Measurements from ENCODE around the gene CAMK1D.
"Not testable (repeated sequence)": the region's sequence is repeated elsewhere in the genome, so short reads cannot be mapped to it uniquely, and the experiment has no call there.

The CAMK1D gene

DNA sequence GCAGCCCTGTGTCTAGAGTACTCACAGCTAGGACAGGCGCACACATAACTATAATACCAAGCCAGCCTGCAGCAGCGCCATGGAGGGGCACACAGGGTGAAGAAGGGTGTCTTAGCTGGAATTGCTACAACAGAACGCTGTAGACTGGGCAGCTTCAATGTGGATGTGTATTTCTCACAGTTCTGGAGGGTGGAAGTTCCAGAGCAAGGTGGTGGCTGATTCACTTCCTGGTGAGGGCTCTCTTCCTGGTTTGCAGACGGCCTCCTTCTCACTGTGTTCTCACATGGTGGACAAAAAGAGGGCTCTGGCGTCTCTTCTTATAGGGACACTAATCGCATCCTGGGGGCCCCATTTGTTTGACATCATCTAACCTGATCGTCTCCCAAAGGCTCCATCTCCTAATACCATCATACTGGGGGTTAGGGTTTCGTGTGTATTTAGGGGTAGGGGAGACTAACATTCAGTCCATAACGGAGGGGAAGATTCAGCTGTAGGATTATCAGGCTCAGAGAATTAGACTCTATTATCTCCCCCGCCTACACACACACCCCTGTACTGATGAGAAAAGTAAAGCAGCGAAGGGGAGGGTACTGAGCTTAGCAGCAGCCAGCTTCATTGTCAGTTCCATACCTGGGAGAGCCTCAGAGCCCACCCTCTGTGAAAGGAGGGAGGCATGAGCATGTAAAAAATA lies 363.1 kb downstream of the CAMK1D start:
- H3K4me3 ChIP-seq (replicated peaks in 1 of 2; ENCODE audit: low read depth in 2 of 2, low read length in 2 of 2), result no peak overlapping the region
- DNase-seq (ENCODE audit: low read depth in 2 of 2), result no peak
- TF ChIP-seq, protein P1, sequence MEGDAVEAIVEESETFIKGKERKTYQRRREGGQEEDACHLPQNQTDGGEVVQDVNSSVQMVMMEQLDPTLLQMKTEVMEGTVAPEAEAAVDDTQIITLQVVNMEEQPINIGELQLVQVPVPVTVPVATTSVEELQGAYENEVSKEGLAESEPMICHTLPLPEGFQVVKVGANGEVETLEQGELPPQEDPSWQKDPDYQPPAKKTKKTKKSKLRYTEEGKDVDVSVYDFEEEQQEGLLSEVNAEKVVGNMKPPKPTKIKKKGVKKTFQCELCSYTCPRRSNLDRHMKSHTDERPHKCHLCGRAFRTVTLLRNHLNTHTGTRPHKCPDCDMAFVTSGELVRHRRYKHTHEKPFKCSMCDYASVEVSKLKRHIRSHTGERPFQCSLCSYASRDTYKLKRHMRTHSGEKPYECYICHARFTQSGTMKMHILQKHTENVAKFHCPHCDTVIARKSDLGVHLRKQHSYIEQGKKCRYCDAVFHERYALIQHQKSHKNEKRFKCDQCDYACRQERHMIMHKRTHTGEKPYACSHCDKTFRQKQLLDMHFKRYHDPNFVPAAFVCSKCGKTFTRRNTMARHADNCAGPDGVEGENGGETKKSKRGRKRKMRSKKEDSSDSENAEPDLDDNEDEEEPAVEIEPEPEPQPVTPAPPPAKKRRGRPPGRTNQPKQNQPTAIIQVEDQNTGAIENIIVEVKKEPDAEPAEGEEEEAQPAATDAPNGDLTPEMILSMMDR (IDR thresholded peaks at IDR 0.05; ENCODE audit: low read depth, low read length), result no peak

DNA sequence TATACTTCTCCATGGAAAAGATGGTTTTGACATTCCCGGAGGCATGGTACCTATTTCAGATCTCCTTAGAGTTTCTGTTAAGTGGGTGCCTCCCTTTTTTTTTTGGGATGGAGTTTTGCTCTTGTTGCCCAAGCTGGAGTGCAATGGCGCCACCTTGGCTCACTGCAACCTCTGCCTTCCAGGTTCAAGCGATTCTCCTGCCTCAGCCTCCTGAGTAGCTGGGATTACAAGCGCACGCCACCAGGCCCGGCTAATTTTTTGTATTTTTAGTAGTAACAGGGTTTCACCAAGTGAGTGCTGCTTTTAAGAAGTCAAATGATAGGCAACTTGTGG lies 363.6 kb downstream of the CAMK1D start:
- not testable (repeated sequence) for DNase-seq (ENCODE audit: low read depth in 2 of 2); H3K4me3 ChIP-seq (replicated peaks in 1 of 2; ENCODE audit: low read depth in 2 of 2, low read length in 2 of 2)

DNA sequence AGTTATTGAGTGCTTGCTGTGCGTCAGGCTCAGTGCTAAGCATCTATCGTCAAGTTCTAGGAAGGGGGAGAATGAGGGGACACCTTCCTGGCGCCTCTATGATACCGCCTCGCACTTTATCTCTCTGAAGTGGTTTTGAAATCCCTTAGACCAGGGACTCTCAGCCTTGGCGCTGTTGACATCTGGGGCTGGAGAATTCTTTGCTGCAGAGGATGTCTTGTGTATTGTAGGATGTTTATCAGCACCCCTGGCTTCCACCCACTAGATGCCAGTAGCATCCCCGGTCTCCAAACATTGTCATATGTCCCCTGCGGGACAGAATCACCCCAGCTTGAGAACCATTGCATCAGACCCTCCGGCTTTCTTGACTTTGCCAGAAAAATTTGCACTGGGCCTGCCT lies 366.7 kb downstream of the CAMK1D start:
- no peak overlapping the region for H3K4me3 ChIP-seq (replicated peaks in 1 of 2; ENCODE audit: low read depth in 2 of 2, low read length in 2 of 2)
- TF ChIP-seq, protein P1 (IDR thresholded peaks at IDR 0.05; ENCODE audit: low read depth, low read length), result no peak
- no peak for DNase-seq (ENCODE audit: low read depth in 2 of 2)

DNA sequence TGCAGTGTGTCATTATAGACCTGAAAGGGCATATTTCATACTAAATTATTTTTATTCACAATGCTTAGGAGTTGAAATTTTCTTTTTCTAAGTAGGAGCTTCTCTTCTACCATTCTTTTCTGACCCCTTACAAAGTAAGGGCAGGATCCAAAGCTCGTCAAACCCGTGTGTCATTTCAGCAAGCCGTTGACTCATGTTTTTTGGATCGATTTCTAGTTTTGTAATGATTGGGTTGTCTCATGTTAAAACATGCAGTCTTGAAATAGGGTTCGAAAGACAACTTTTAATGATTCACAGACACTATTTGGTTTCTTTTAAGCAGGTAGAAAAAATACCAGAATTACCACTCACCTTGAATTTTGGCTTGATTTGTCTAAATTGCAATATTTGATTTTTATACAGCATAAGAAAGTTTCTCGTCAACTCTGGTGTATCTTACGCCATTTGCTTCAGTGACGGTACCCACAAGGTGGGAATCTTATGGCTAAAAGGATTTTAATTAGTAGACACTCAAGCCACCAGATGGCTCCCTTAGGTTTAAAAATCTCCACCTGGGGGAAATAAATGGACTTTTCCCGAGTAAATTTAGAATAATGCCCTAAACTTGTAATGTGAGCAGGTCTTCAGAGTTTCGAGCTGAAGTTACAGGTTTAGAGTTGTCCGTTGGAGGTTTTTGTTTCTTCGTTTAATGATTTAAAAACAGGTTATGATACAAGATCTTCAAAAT lies 368.8 kb downstream of the CAMK1D start:
- H3K4me3 ChIP-seq (replicated peaks in 1 of 2; ENCODE audit: low read depth in 2 of 2, low read length in 2 of 2), result no peak overlapping the region
- TF ChIP-seq, protein P1 (IDR thresholded peaks at IDR 0.05; ENCODE audit: low read depth, low read length), result no peak
- DNase-seq (ENCODE audit: low read depth in 2 of 2), result peak; percentile 31 to 49

DNA sequence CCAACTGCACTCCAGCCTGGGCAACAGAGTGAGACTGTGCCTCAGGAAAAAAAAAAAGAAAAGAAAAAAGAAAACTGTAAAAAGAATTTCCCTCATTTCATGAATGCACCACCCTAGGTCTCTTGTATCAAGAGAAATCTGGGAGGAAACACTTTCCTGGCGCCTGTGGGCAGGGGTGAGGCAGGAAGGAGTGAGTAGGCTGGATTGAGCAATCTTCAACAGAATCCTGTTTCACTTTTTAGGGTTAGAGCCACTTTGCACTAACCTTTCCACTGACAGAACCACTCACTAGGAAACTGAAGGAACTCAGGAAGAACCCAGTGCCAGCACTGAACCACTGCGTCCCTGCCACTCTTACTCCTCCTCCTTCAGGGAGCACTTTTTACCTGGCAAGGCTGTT lies 370.0 kb downstream of the CAMK1D start:
- peak; percentile 35 to 63 for DNase-seq (ENCODE audit: low read depth in 2 of 2)
- TF ChIP-seq, protein P1 (IDR thresholded peaks at IDR 0.05; ENCODE audit: low read depth, low read length), result no peak
- H3K4me3 ChIP-seq (replicated peaks in 1 of 2; ENCODE audit: low read depth in 2 of 2, low read length in 2 of 2), result no peak overlapping the region

DNA sequence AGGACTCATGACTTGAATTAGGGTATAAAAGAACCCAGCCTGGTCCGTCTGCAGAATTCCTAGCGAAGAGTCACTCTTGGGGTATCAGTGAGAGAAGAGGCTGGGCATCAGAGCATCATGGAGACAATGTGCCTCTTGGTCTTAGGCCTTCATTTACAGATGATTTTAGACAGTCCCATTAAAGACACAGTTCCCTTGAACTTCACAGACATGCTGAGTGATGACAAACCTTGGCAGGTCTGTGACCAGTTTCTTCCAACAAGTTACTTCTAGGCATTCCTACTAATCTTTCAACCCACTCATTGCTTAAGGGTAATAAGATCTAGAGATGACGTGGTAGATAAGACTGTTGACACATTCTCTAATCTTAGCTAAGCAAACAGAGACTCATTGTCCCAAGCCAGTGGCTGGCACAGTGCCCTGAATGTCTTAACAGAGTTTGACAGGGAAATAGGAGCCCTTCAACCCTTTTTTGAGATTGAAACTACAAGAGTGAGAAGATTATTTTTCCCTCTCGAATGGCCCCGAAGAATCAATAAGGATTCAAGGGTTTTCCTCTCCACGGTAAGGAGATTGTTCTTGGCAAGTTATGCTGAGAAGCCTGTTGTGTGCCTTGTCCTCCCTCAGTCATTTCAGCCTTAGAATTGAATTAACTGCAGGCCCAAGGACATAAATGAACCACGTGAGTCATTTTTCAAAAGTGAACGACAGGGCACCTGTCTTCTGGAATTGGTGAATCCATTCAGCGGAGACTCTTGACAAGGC lies 371.1 kb downstream of the CAMK1D start:
- no peak overlapping the region for H3K4me3 ChIP-seq (replicated peaks in 1 of 2; ENCODE audit: low read depth in 2 of 2, low read length in 2 of 2)
- TF ChIP-seq, protein P1 (IDR thresholded peaks at IDR 0.05; ENCODE audit: low read depth, low read length), result no peak
- peak; percentile 84 to 88 for DNase-seq (ENCODE audit: low read depth in 2 of 2)

DNA sequence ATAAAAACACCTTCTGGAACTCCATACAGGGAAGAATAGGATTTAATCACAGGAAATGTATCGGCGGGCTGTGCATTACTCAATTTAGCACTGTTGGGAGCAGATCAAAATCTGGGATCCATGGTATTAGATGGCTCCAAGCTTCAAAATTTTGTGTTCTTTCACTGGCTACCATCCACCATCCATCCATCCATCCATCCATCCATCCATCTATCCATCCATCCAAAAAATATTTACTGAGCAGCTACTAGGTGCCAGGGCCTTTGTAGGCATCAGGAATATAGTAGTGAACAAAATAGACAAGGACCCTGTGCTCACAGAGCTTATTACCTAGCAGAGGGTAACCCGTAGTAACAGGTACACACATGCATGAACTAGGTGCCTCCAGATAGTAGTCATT lies 372.0 kb downstream of the CAMK1D start:
- no peak for DNase-seq (ENCODE audit: low read depth in 2 of 2)
- TF ChIP-seq, protein P1 (IDR thresholded peaks at IDR 0.05; ENCODE audit: low read depth, low read length), result no peak

More for the DNA sequence above, 372.0 kb downstream of the CAMK1D start:
- no peak overlapping the region for H3K4me3 ChIP-seq (replicated peaks in 1 of 2; ENCODE audit: low read depth in 2 of 2, low read length in 2 of 2)
